ENCODE data around the gene SNX25. TPM values are rescaled to one million over a fixed set of nuclear protein-coding genes. Genes with fewer than 3 reads are reported as not detected.
"Not testable (repeated sequence)": the region's sequence is repeated elsewhere in the genome, so short reads cannot be mapped to it uniquely, and the experiment has no call there.

SNX25 gene
- polyA plus RNA-seq, 1 experiment: 12.6 TPM

DNA sequence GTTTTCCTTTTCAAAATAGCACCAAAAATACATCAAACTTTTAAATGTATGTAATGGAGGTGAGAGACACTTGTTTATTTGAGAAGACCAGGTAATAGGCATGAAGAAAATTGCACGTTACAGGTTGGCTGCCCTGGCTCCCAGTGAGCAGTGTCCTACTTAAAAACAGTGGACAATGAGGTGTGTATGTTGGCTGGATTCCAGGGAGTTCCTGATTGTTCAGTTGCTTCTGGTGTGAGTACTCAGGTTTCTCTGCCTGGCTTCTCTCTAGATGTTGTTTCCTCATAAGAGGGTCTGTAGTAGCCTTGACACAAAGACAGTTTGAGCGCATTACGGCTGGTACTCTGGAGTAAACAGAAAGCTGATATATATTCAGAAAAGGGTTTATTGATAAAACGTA lies 29.4 kb downstream of the SNX25 start:
- no peaks in the 10 kb centered on the region for H3K27me3 ChIP-seq (ENCODE audit: control insufficient read depth, insufficient read depth, low read length)
- DNase-seq (ENCODE audit: low read depth, low spot score): no peak
- no peak overlapping the region for H3K27ac ChIP-seq (ENCODE audit: low read depth, low read length)
- CTCF ChIA-PET: no interaction called here
- H3K9me3 ChIP-seq (ENCODE audit: control insufficient read depth, insufficient read depth, low read length): no peaks in the 10 kb centered on the region
- no peak overlapping the region for H3K4me3 ChIP-seq (ENCODE audit: low read depth, low read length)
- POLR2A ChIA-PET: no interaction called here
- TF ChIP-seq, protein P1, sequence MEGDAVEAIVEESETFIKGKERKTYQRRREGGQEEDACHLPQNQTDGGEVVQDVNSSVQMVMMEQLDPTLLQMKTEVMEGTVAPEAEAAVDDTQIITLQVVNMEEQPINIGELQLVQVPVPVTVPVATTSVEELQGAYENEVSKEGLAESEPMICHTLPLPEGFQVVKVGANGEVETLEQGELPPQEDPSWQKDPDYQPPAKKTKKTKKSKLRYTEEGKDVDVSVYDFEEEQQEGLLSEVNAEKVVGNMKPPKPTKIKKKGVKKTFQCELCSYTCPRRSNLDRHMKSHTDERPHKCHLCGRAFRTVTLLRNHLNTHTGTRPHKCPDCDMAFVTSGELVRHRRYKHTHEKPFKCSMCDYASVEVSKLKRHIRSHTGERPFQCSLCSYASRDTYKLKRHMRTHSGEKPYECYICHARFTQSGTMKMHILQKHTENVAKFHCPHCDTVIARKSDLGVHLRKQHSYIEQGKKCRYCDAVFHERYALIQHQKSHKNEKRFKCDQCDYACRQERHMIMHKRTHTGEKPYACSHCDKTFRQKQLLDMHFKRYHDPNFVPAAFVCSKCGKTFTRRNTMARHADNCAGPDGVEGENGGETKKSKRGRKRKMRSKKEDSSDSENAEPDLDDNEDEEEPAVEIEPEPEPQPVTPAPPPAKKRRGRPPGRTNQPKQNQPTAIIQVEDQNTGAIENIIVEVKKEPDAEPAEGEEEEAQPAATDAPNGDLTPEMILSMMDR (IDR thresholded peaks at IDR 0.05; ENCODE audit: low read depth, low read length): no peak

DNA sequence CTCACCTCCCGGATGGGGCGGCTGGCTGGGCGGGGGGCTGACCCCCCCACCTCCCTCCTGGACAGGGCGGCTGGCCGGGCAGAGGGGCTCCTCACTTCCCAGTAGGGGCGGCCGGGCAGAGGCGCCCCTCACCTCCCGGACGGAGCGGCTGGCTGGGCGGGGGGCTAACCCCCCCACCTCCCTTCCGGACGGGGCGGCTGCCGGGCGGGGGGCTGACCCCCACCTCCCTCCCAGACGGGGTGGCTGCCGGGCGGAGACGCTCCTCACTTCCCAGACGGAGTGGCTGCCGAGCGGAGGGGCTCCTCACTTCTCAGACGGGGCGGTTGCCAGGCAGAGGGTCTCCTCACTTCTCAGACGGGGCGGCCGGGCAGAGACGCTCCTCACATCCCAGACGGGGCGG lies 31.1 kb downstream of the SNX25 start:
- CTCF ChIA-PET; H3K27me3 ChIP-seq (ENCODE audit: control insufficient read depth, insufficient read depth, low read length); POLR2A ChIA-PET; H3K9me3 ChIP-seq (ENCODE audit: control insufficient read depth, insufficient read depth, low read length); DNase-seq (ENCODE audit: low read depth, low spot score); H3K27ac ChIP-seq (ENCODE audit: low read depth, low read length); H3K4me3 ChIP-seq (ENCODE audit: low read depth, low read length): not testable (repeated sequence)

DNA sequence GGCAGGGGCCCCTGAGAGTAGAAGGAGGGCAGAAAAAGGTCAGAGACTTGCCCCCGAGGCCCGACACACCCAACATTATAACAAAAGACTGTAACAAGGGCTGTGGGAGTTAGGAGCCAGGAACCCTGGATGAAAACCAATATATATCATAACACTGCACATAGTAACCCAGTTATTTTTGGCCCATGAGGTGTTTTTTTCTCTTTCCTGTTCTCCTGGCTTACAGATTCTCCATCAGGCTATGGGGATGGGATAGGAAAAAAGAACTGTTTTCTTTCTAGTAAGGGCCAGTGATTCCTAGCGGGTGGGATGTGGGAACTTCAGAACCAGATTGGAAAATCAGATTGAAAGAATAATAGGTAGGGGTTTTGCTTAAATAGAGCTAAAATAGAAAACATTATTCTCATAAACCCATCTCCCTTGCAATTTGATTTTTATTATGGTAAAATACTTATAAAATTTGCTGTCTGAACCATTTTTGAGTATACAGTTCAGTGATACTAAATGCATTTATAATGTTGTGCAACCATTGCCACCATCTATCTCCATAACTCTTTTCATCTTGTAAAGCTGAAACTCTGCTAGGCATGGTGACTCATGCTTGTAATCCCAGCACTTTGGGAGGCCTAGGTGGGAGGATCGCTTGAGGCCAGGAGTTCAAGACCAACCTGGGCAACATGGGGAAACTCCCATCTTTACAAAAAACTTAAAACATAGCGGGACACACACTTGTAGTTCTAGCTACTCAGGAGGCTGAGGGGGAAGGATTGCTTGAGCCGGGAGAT lies 33.5 kb downstream of the SNX25 start:
- no peak overlapping the region for H3K27ac ChIP-seq (ENCODE audit: low read depth, low read length)
- ChIA-PET POLR2A (no interaction called here), CTCF (interaction anchor here (0.6 to 2.2 kb wide), 3 partner anchors 18 to 60 kb away, joined by 3 to 4 read pairs (median 3); no protein-coding TSS in a partner anchor)
- TF ChIP-seq, protein P1 (IDR thresholded peaks at IDR 0.05; ENCODE audit: low read depth, low read length): no peak
- no peaks in the 10 kb centered on the region for H3K9me3 ChIP-seq (ENCODE audit: control insufficient read depth, insufficient read depth, low read length)
- no peaks in the 10 kb centered on the region for H3K27me3 ChIP-seq (ENCODE audit: control insufficient read depth, insufficient read depth, low read length)
- H3K4me3 ChIP-seq (ENCODE audit: low read depth, low read length): no peak overlapping the region
- DNase-seq (ENCODE audit: low read depth, low spot score): no peak

DNA sequence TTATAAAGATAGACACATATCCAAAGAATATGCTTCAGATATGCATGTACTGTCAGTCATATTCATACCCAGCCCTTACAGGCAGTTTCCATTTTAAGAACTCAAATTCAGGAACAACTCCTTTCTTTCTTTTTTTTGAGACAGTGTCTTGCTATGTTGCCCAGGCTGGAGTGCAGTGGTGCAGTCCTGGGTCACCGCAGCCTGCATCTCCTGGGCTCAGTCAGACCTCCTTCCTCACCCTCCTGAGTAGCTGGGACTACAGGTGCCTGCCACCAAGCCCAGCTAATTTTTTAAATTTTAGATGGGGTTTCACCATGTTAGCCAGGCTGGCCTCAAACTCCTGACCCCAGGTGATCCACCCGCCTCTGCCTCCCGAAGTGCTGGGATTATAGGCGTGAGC lies 34.5 kb downstream of the SNX25 start:
- H3K4me3 ChIP-seq (ENCODE audit: low read depth, low read length): no peak overlapping the region
- no peak for DNase-seq (ENCODE audit: low read depth, low spot score)
- CTCF ChIA-PET: interaction anchor here (2.2 kb wide), 1 partner anchor 60 kb away, joined by 4 read pairs; no protein-coding TSS in a partner anchor
- POLR2A ChIA-PET: interaction anchor here (0.6 kb wide), 1 partner anchor 372 kb away, joined by 4 read pairs; no protein-coding TSS in a partner anchor
- no peak overlapping the region for H3K27ac ChIP-seq (ENCODE audit: low read depth, low read length)
- TF ChIP-seq, protein P1 (IDR thresholded peaks at IDR 0.05; ENCODE audit: low read depth, low read length): no peak
- no peaks in the 10 kb centered on the region for H3K9me3 ChIP-seq (ENCODE audit: control insufficient read depth, insufficient read depth, low read length)
- H3K27me3 ChIP-seq (ENCODE audit: control insufficient read depth, insufficient read depth, low read length): no peaks in the 10 kb centered on the region

DNA sequence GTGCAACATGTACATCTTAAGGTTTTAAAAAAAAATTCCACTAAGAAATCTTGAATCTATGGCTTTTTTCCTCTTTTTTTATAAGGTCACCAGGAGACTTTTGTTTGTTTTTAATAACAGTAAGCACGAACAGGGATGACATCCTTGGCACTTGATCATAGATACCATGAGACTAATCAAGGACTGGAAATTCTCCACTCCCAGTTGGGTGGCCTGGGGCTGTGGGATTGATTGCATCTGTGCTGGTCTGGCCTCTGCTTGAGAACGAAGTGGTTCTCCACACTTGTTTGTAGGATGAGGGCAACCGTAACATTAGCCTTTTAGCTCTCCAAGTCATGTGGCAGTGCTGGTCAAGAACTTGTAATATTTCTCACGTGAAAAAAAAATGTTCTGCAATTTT lies 35.4 kb downstream of the SNX25 start:
- Histone ChIP-seq H3K27me3 (ENCODE audit: control insufficient read depth, insufficient read depth, low read length) (no peaks in the 10 kb centered on the region), H3K27ac (ENCODE audit: low read depth, low read length) (no peak overlapping the region), H3K9me3 (ENCODE audit: control insufficient read depth, insufficient read depth, low read length) (no peaks in the 10 kb centered on the region), H3K4me3 (ENCODE audit: low read depth, low read length) (no peak overlapping the region)
- ChIA-PET CTCF (interaction anchor here (2.2 kb wide), 1 partner anchor 61 kb away, joined by 4 read pairs; no protein-coding TSS in a partner anchor), POLR2A (no interaction called here)
- no peak for DNase-seq (ENCODE audit: low read depth, low spot score)
- TF ChIP-seq, protein P1 (IDR thresholded peaks at IDR 0.05; ENCODE audit: low read depth, low read length): no peak
